ENCODE results near the gene PATL2. TPM values are rescaled to one million over a fixed set of nuclear protein-coding genes. Genes with fewer than 3 reads are reported as not detected.
"Not testable (repeated sequence)": the region's sequence is repeated elsewhere in the genome, so short reads cannot be mapped to it uniquely, and the experiment has no call there.

The PATL2 gene
- total and polyA plus RNA-seq, 2 experiments from 2014 or later, result 0.77 to 0.85 TPM

DNA sequence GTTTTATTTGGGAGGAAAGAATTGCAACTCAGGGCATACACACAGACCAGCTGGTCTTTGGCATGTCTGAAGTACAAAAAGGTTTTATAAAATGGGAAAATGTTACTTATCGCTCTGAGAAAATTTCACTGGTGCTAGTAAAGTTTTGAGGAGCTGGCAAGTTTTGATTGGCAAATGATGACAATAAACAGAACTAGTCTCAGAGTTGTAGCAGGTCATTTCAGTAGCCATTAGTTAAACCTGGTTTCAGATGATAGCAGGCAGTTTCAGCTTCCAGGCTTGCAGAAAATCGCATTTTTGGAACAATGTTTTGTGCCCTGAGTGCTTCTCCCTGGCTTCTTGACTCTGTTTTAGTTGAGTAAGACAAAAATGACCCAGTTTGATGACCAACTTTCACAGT is 10.9 kb upstream of the PATL2 start:
- H3K9me2 ChIP-seq (replicated peaks; ENCODE audit: insufficient read depth), result no peaks in the 10 kb centered on the region
- H3K9me3 ChIP-seq (ENCODE audit: low read depth), result no peaks in the 10 kb centered on the region
- TF ChIP-seq, protein P1, sequence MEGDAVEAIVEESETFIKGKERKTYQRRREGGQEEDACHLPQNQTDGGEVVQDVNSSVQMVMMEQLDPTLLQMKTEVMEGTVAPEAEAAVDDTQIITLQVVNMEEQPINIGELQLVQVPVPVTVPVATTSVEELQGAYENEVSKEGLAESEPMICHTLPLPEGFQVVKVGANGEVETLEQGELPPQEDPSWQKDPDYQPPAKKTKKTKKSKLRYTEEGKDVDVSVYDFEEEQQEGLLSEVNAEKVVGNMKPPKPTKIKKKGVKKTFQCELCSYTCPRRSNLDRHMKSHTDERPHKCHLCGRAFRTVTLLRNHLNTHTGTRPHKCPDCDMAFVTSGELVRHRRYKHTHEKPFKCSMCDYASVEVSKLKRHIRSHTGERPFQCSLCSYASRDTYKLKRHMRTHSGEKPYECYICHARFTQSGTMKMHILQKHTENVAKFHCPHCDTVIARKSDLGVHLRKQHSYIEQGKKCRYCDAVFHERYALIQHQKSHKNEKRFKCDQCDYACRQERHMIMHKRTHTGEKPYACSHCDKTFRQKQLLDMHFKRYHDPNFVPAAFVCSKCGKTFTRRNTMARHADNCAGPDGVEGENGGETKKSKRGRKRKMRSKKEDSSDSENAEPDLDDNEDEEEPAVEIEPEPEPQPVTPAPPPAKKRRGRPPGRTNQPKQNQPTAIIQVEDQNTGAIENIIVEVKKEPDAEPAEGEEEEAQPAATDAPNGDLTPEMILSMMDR (IDR thresholded peaks at IDR 0.05; ENCODE audit: poor library complexity), result no peak
- TF ChIP-seq EZH2 (IDR thresholded peaks at IDR 0.05; ENCODE audit: borderline replicate concordance), result no peak
- TF ChIP-seq EZH2phosphoT487 (IDR thresholded peaks at IDR 0.05; ENCODE audit: low read depth, severe bottlenecking, unreplicated experiment), result no peak
- H3K4me1 ChIP-seq (ENCODE audit: insufficient read depth), result no peaks in the 10 kb centered on the region
- H2AFZ ChIP-seq, result no peak overlapping the region
- H3K36me3 ChIP-seq (replicated peaks; ENCODE audit: insufficient read depth, low read depth), result no peaks in the 10 kb centered on the region
- no peaks in the 10 kb centered on the region for H3K27me3 ChIP-seq
- H3K79me2 ChIP-seq, result no peaks in the 10 kb centered on the region
- H3K4me2 ChIP-seq, result no peak overlapping the region
- 76% methylated on average over 2 of the region's 2 CpGs for WGBS (ENCODE audit: low lambda C conversion rate, missing lambda C conversion rate)
- H4K20me1 ChIP-seq (ENCODE audit: insufficient read depth, poor library complexity, severe bottlenecking), result no peaks in the 10 kb centered on the region
- no peak overlapping the region for H3K4me3 ChIP-seq
- H3K27ac ChIP-seq, result no peak overlapping the region
- DNase-seq (ENCODE audit: low spot score), result no peak

DNA sequence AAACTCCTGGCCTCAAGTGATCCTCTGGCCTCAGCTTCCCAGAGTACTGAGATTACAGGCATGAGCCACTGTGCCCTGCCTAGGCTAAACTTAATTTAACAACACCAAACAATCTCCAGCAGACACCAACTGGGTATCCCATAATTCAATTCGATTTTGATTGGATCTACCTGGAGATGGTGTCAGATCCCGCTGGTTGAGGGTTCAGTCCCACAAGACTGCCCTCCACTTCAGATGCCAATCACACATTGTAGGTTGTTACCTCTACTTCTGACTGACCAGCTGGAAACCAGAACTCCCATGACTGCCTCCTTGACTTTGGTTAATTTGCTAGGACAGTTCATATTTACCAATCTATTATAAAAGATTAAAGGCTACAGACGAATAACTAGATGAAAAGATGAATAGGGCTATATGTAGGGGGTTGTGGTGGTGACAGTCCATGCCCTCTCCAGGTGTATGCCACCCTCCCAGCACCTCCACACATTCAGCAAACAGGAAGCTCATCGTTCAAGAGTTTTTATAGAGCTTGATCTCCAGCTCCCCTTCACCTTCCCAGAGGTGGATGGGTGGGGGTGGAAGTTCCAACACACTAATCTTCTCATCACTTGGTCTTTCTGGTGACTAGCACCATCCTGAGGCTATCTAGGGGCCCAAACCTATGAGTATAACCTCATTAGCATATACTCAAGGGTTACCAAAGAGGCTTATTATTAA is 9.5 kb upstream of the PATL2 start:
- Histone ChIP-seq H2AFZ (no peak overlapping the region), H3K4me3 (no peak overlapping the region), H4K20me1 (ENCODE audit: insufficient read depth, poor library complexity, severe bottlenecking) (peaks cover 3% of the 10 kb centered on the region), H3K4me2 (no peak overlapping the region), H3K4me1 (ENCODE audit: insufficient read depth) (no peaks in the 10 kb centered on the region), H3K79me2 (peaks cover 2% of the 10 kb centered on the region), H3K27ac (no peak overlapping the region), H3K9me3 (ENCODE audit: low read depth) (no peaks in the 10 kb centered on the region), H3K27me3 (no peaks in the 10 kb centered on the region), H3K36me3 (replicated peaks; ENCODE audit: insufficient read depth, low read depth) (no peaks in the 10 kb centered on the region), H3K9me2 (replicated peaks; ENCODE audit: insufficient read depth) (no peaks in the 10 kb centered on the region)
- no peak for DNase-seq (ENCODE audit: low spot score)
- TF ChIP-seq, protein P1 (IDR thresholded peaks at IDR 0.05; ENCODE audit: poor library complexity), result no peak
- TF ChIP-seq EZH2 (IDR thresholded peaks at IDR 0.05; ENCODE audit: borderline replicate concordance), result no peak
- TF ChIP-seq EZH2phosphoT487 (IDR thresholded peaks at IDR 0.05; ENCODE audit: low read depth, severe bottlenecking, unreplicated experiment), result no peak
- WGBS (ENCODE audit: low lambda C conversion rate, missing lambda C conversion rate), result 93% methylated on average over 4 of the region's 4 CpGs

DNA sequence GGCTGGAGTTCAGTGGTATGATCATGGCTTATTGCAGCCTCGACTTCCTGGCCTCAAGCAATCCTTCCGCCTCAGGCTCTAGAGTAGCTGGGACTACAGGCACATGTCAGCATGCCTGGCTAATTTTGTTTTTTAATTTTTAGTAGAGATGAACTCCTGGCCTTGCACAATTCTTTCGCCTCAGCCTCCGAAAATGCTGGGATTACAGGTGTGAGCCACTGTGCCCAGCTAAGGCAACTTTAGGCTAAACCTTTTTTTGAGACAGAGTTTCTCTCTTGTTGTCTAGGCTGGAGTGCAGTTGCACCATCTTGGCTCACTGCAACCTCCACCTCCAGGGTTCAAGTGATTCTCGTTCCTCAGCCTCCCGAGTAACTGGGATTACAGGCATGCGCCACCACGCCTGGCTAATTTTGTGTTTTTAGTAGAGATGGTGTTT is 8.9 kb upstream of the PATL2 start:
- not testable (repeated sequence) for H4K20me1 ChIP-seq (ENCODE audit: insufficient read depth, poor library complexity, severe bottlenecking); H3K4me1 ChIP-seq (ENCODE audit: insufficient read depth); H3K9me3 ChIP-seq (ENCODE audit: low read depth); H3K9me2 ChIP-seq (replicated peaks; ENCODE audit: insufficient read depth); H3K27ac ChIP-seq; H3K27me3 ChIP-seq; H3K4me3 ChIP-seq; H3K4me2 ChIP-seq; DNase-seq (ENCODE audit: low spot score); H3K36me3 ChIP-seq (replicated peaks; ENCODE audit: insufficient read depth, low read depth); H2AFZ ChIP-seq; H3K79me2 ChIP-seq
- WGBS (ENCODE audit: low lambda C conversion rate, missing lambda C conversion rate), result 95% methylated on average over 8 of the region's 8 CpGs

DNA sequence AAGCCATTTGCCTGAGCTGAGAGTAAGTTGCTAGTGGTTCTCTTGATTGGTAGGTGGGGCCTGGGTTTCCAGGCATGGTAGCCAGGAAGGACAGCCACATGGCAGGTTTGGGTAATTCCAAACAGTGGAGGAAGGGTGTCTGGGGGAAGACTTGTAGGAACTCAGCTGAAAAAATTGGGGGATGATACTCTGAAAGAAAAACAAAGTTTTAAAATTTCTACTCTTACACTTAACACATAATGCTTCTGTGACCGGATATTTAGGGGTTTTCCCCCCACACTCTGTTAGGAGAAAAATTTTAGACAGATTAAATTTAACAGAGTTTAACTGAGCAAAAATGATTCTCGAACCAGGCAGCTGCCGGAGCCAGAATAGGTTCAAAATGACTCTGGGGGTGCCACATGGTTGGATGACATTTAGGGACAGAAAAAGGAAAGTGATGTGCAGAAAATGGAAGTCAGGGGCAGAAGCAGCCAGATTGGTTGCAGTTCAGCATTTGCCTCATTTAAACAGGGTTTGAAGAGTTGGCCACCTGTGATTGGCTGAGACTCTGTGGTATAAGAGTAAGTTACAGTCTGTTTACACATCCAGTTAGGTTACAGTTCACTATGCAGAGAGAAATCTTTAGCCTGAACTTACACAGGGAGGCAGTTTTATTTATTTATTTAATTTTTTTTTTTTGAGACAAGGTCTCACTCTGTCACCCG is 8.3 kb upstream of the PATL2 start:
- no peaks in the 10 kb centered on the region for H3K27me3 ChIP-seq
- H3K4me1 ChIP-seq (ENCODE audit: insufficient read depth), result no peaks in the 10 kb centered on the region
- no peak overlapping the region for H2AFZ ChIP-seq
- no peak overlapping the region for H3K4me3 ChIP-seq
- H3K4me2 ChIP-seq, result no peak overlapping the region
- no peak for TF ChIP-seq EZH2 (IDR thresholded peaks at IDR 0.05; ENCODE audit: borderline replicate concordance)
- no peak overlapping the region for H3K27ac ChIP-seq
- H3K9me2 ChIP-seq (replicated peaks; ENCODE audit: insufficient read depth), result no peaks in the 10 kb centered on the region
- peaks cover 13% of the 10 kb centered on the region for H3K79me2 ChIP-seq
- H3K36me3 ChIP-seq (replicated peaks; ENCODE audit: insufficient read depth, low read depth), result no peaks in the 10 kb centered on the region
- DNase-seq (ENCODE audit: low spot score), result no peak
- 92% methylated on average over 4 of the region's 4 CpGs for WGBS (ENCODE audit: low lambda C conversion rate, missing lambda C conversion rate)
- no peaks in the 10 kb centered on the region for H3K9me3 ChIP-seq (ENCODE audit: low read depth)
- peaks cover 10% of the 10 kb centered on the region for H4K20me1 ChIP-seq (ENCODE audit: insufficient read depth, poor library complexity, severe bottlenecking)

Data from hepatocyte (in vitro differentiated cells).